Tracheal epithelial cell (primary cell): ENCODE results near the gene LRRC14B. TPM values are rescaled to one million over a fixed set of nuclear protein-coding genes. Genes with fewer than 3 reads are reported as not detected.

Experiments
- total RNA-seq: library from RNA; depleted of rRNA; stranded (reverse); fragments of >200 nt; gene quantifications from 2 replicates; pipeline ENCODE4 v1.2.1, GENCODE V29; 2014

Gene LRRC14B
- total RNA-seq: not detected in 2 replicates

DNA sequence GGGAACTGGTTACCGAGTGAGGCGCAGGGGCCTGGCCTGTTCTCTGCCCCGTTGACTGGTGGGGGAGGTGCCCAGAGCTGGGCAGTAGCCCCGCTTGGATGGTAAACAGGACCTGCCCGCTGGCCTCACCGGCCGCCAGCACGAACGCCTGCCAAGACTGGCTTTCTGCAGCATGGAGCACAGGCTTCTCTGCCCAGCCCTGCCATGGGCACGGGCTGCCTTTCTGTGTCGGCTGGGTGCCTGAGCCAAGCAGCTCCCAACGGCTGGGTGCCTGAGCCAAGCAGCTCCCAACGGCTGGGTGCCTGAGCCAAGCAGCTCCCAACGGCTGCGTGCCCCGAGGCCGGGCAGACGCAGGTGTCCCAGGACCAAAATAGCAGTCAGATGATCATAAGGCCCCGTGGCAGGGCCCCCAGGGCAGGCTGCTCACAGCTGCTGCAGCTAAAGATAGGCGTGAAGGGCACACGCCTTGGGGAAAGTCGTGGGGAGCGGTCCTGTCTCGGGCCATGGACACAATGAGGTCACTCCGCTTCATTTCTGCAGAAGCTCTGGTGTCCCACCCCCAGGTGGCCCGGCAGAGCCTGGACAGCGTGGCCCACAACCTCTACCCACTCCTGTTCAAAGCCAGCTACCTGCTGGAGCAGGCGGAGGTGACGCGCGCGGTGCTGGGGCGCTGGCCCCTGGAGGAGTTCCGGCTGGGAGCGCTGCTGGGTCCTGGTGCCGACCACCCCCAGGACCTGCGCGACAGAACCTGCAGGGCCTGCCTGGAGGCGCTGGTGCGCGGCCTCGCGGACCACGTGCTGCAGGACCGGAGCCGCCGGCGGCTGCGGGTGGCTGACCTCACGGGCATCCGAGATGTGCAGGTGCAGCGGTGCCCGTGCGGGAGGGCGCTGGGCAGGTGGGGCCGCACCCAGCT, at the start of gene LRRC14B:
Gene LRRC14B (plus strand): TSS at position 460 of the 913 bp plus-strand sequence. CDS start 44 bp downstream, at position 504.

GRCh38 chr5:217494-218456, 26.5 kb downstream of the LRRC14B start, which contains the start of the genes CCDC127 and SDHA:
TSS of gene CCDC127 (minus strand) at chr5:218153. CDS start at chr5:216849, 1,304 bp downstream.
TSS of gene SDHA (plus strand) at chr5:218320. CDS start at chr5:218356, 36 bp downstream.

Other genes with a start within 250 kb of the LRRC14B start
- gene PLEKHG4B, start 99.3 kb upstream of the LRRC14B start, total RNA-seq: 0.48 TPM in 1 of 2 replicates, not detected in the other
- 3.0 and 3.6 TPM in 2 replicates for gene CCDC127, start 26.7 kb downstream of the LRRC14B start, total RNA-seq
- 89.1 and 107 TPM in 2 replicates for gene SDHA, start 26.8 kb downstream of the LRRC14B start, total RNA-seq
- 100 and 123 TPM in 2 replicates for gene PDCD6, start 80.2 kb downstream of the LRRC14B start, total RNA-seq
- 0.43 and 0.72 TPM in 2 replicates for gene AHRR, start 130.2 kb downstream of the LRRC14B start, total RNA-seq